Loucy (cell line): ENCODE data around the gene CRABP1.

Experiments
- H2AFZ ChIP-seq: fragments of 200-600 bp; sonication (generic); 2 replicates; pipeline ENCODE4 v1.6.0; 2016; ENCODE audit warnings: antibody characterized with exemption, mild to moderate bottlenecking, low read length, moderate library complexity
- H3F3A ChIP-seq: fragments of 200-600 bp; 2 replicates; pipeline ENCODE4 v1.6.0; 2016; ENCODE audit warnings: antibody characterized with exemption, low read depth, mild to moderate bottlenecking
- H3K27me3 ChIP-seq: fragments of 200-600 bp; sonication (generic); 2 replicates; pipeline ENCODE4 v1.6.1; 2014; ENCODE audit warnings: low read length, mild to moderate bottlenecking; ENCODE audit not compliant: insufficient read depth, poor library complexity, severe bottlenecking
- H3K36me3 ChIP-seq: fragments of 200-600 bp; sonication (generic); 2 replicates; pipeline ENCODE4 v1.6.1; 2016; ENCODE audit warnings: low read length; ENCODE audit not compliant: insufficient read depth
- H3K4me1 ChIP-seq: fragments of 200-600 bp; sonication (generic); 2 replicates; pipeline ENCODE4 v1.5.1; 2014; ENCODE audit warnings: low read length, mild to moderate bottlenecking; ENCODE audit not compliant: insufficient read depth, poor library complexity, severe bottlenecking
- H3K4me2 ChIP-seq: fragments of 200-600 bp; sonication (generic); 2 replicates; pipeline ENCODE4 v1.6.0; 2014; ENCODE audit warnings: antibody characterized with exemption, low read length, low read depth, mild to moderate bottlenecking; ENCODE audit not compliant: poor library complexity, severe bottlenecking
- H3K4me3 ChIP-seq: fragments of 200-600 bp; sonication (generic); 2 replicates; pipeline ENCODE4 v1.5.1; 2014; ENCODE audit warnings: low read length, mild to moderate bottlenecking, mixed read lengths; ENCODE audit not compliant: poor library complexity, severe bottlenecking
- H3K79me2 ChIP-seq: fragments of 200-600 bp; sonication (generic); 2 replicates; pipeline ENCODE4 v1.6.1; 2014; ENCODE audit warnings: low read length; ENCODE audit not compliant: insufficient read depth
- H3K9ac ChIP-seq: fragments of 200-600 bp; sonication (generic); 2 replicates; pipeline ENCODE4 v1.6.0; 2014; ENCODE audit warnings: mild to moderate bottlenecking, low read depth, low read length, moderate library complexity; ENCODE audit not compliant: poor library complexity, severe bottlenecking
- H3K9me2 ChIP-seq: fragments of 200-600 bp; sonication (generic); replicated peaks from 2 replicates; pipeline ENCODE4 v1.6.1; 2016; ENCODE audit warnings: low read depth, low read length, mixed read lengths
- H3K9me3 ChIP-seq: fragments of 200-600 bp; sonication (generic); 2 replicates; pipeline ENCODE4 v1.6.1; 2014; ENCODE audit warnings: mild to moderate bottlenecking, antibody characterized with exemption, low read length, low read depth; ENCODE audit not compliant: insufficient read depth
- H4K20me1 ChIP-seq: fragments of 200-600 bp; sonication (generic); 2 replicates; pipeline ENCODE4 v1.6.0; 2014; ENCODE audit warnings: antibody characterized with exemption, low read length, mild to moderate bottlenecking; ENCODE audit not compliant: insufficient read depth, poor library complexity, severe bottlenecking
- CTCF ChIP-seq: fragments of 200-600 bp; sonication (generic); conservative IDR thresholded peaks from 2 replicates; pipeline ENCODE4 v1.5.1; 2014; ENCODE audit warnings: mild to moderate bottlenecking, antibody characterized with exemption, low read length
- EZH2phosphoT487 ChIP-seq: fragments of 200-600 bp; IDR thresholded peaks from 2 replicates; pipeline ENCODE4 v1.6.1; 2018; ENCODE audit warnings: antibody characterized with exemption, mild to moderate bottlenecking, moderate library complexity, borderline replicate concordance

Gene CRABP1

GRCh38 chr15:78347586-78348543 lies 7.7 kb downstream of the CRABP1 start:
- Histone ChIP-seq H3K79me2 (no peaks in the 10 kb centered on the region), H3K4me3 (no peak overlapping the region), H3K36me3 (no peaks in the 10 kb centered on the region), H3K4me1 (no peaks in the 10 kb centered on the region), H3K9me3 (no peaks in the 10 kb centered on the region), H4K20me1 (no peaks in the 10 kb centered on the region), H2AFZ (no peak overlapping the region), H3K9ac (no peak overlapping the region), H3F3A (no peaks in the 10 kb centered on the region), H3K4me2 (no peak overlapping the region), H3K27me3 (no peaks in the 10 kb centered on the region), H3K9me2 (no peaks in the 10 kb centered on the region)
- TF ChIP-seq EZH2phosphoT487 (no peak), CTCF (no peak)

- H3K27me3 ChIP-seq: no peaks in the 10 kb centered on the region
- TF ChIP-seq EZH2phosphoT487: no peak
- TF ChIP-seq CTCF: no peak
These were observed 9.9 kb downstream of the CRABP1 start for GRCh38 chr15:78350058-78350457.

GRCh38 chr15:78351539-78351938 lies 11.4 kb downstream of the CRABP1 start:
- Histone ChIP-seq H3K27me3 (no peaks in the 10 kb centered on the region), H3F3A (no peaks in the 10 kb centered on the region), H3K79me2 (no peaks in the 10 kb centered on the region), H3K9me3 (no peaks in the 10 kb centered on the region), H3K9ac (no peak overlapping the region), H2AFZ (no peak overlapping the region), H4K20me1 (no peaks in the 10 kb centered on the region), H3K4me3 (no peak overlapping the region), H3K4me1 (no peaks in the 10 kb centered on the region), H3K36me3 (no peaks in the 10 kb centered on the region), H3K9me2 (no peaks in the 10 kb centered on the region), H3K4me2 (no peak overlapping the region)
- TF ChIP-seq CTCF (no peak), EZH2phosphoT487 (no peak)

More at GRCh38 chr15:78350058-78350457, 9.9 kb downstream of the CRABP1 start:
- H3K9ac ChIP-seq: no peak overlapping the region
- H3K4me1 ChIP-seq: no peaks in the 10 kb centered on the region
- H3K79me2 ChIP-seq: no peaks in the 10 kb centered on the region
- no peak overlapping the region for H2AFZ ChIP-seq
- no peaks in the 10 kb centered on the region for H3F3A ChIP-seq
- H3K4me3 ChIP-seq: no peak overlapping the region
- no peaks in the 10 kb centered on the region for H3K9me2 ChIP-seq
- no peaks in the 10 kb centered on the region for H3K9me3 ChIP-seq
- no peaks in the 10 kb centered on the region for H4K20me1 ChIP-seq
- H3K4me2 ChIP-seq: no peak overlapping the region
- H3K36me3 ChIP-seq: no peaks in the 10 kb centered on the region
